GM18519 (cell line): Measurements from ENCODE around the gene CNNM1.

ENCODE experiments used
- ATAC-seq: cut with Tn5 transposase; IDR thresholded peaks from one replicate; pipeline ENCODE4 v1.9.1; 2021; ENCODE audit warnings: mild to moderate bottlenecking, moderate library complexity; ENCODE audit not compliant: unreplicated experiment, low FRiP score

Gene CNNM1

GRCh38 chr10:99369551-99369950, 40.4 kb downstream of the CNNM1 start:
- ATAC-seq: no peak

- peak; percentile 75 for ATAC-seq
Measured at GRCh38 chr10:99370993-99371392, 41.8 kb downstream of the CNNM1 start.

- ATAC-seq: no peak
Measured at GRCh38 chr10:99372546-99373271, 43.6 kb downstream of the CNNM1 start.

GRCh38 chr10:99374526-99374925, 45.4 kb downstream of the CNNM1 start:
- ATAC-seq: no peak

- ATAC-seq: no peak
Measured at GRCh38 chr10:99374972-99375371, 45.8 kb downstream of the CNNM1 start.

- ATAC-seq: no peak
Measured at GRCh38 chr10:99375426-99375825, 46.3 kb downstream of the CNNM1 start.

GRCh38 chr10:99382176-99382575, 53.0 kb downstream of the CNNM1 start:
- no peak for ATAC-seq

- no peak for ATAC-seq
Measured at GRCh38 chr10:99387071-99387470, 57.9 kb downstream of the CNNM1 start.

- no peak for ATAC-seq
Measured at GRCh38 chr10:99387541-99387940, 58.4 kb downstream of the CNNM1 start.

- ATAC-seq: no peak
Measured at GRCh38 chr10:99389729-99390480, 60.7 kb downstream of the CNNM1 start.

GRCh38 chr10:99391346-99391745, 62.2 kb downstream of the CNNM1 start:
- ATAC-seq: no peak

- ATAC-seq: no peak
Measured at GRCh38 chr10:99393036-99393435, 63.9 kb downstream of the CNNM1 start.

- no peak for ATAC-seq
Measured at GRCh38 chr10:99393683-99394082, 64.5 kb downstream of the CNNM1 start.

- ATAC-seq: no peak
Measured at GRCh38 chr10:99394256-99394655, 65.1 kb downstream of the CNNM1 start.

- ATAC-seq: no peak
Measured at GRCh38 chr10:99394761-99395386, 65.7 kb downstream of the CNNM1 start.

- ATAC-seq: no peak
Measured at GRCh38 chr10:99395750-99396445, 66.7 kb downstream of the CNNM1 start.

- no peak for ATAC-seq
Measured at GRCh38 chr10:99396471-99396870, 67.3 kb downstream of the CNNM1 start.

GRCh38 chr10:99399664-99400063, 70.5 kb downstream of the CNNM1 start:
- no peak for ATAC-seq

- no peak for ATAC-seq
Measured at GRCh38 chr10:99403674-99404073, 74.5 kb downstream of the CNNM1 start.

GRCh38 chr10:99406149-99406548, 77.0 kb downstream of the CNNM1 start:
- no peak for ATAC-seq

- ATAC-seq: no peak
Measured at GRCh38 chr10:99410146-99410545, 81.0 kb downstream of the CNNM1 start.
